Measurements from ENCODE around the gene HDLBP.

HDLBP gene

GRCh38 chr2:241330616-241330981 lies 15.1 kb upstream of the HDLBP start:
- no peak overlapping the region for H3K4me3 ChIP-seq (replicated peaks; ENCODE audit: insufficient read depth, low read length)
- no peaks in the 10 kb centered on the region for H3K27me3 ChIP-seq (ENCODE audit: insufficient read depth, poor library complexity, severe bottlenecking)
- no peak for DNase-seq (ENCODE audit: low read depth in 1 of 2, low spot score in 1 of 2)
- no peak overlapping the region for H3K27ac ChIP-seq (replicated peaks)
- TF ChIP-seq GABPA (IDR thresholded peaks at IDR 0.05; ENCODE audit: low read depth) (no peak), POLR2AphosphoS5 (IDR thresholded peaks at IDR 0.05; ENCODE audit: low read depth) (no peak), SPI1 (IDR thresholded peaks at IDR 0.05; ENCODE audit: borderline replicate concordance, low read depth) (no peak), REST (IDR thresholded peaks at IDR 0.05; ENCODE audit: insufficient replicate concordance, low read depth) (no peak), CTCF (IDR thresholded peaks at IDR 0.05; ENCODE audit: insufficient read depth, low read length) (no peak)

- Histone ChIP-seq H3K27me3 (ENCODE audit: insufficient read depth, poor library complexity, severe bottlenecking) (no peaks in the 10 kb centered on the region), H3K27ac (replicated peaks) (no peak overlapping the region), H3K4me3 (replicated peaks; ENCODE audit: insufficient read depth, low read length) (no peak overlapping the region)
- TF ChIP-seq CTCF (IDR thresholded peaks at IDR 0.05; ENCODE audit: insufficient read depth, low read length) (no peak), POLR2AphosphoS5 (IDR thresholded peaks at IDR 0.05; ENCODE audit: low read depth) (no peak), REST (IDR thresholded peaks at IDR 0.05; ENCODE audit: insufficient replicate concordance, low read depth) (no peak), GABPA (IDR thresholded peaks at IDR 0.05; ENCODE audit: low read depth) (no peak), SPI1 (IDR thresholded peaks at IDR 0.05; ENCODE audit: borderline replicate concordance, low read depth) (no peak)
- DNase-seq (ENCODE audit: low read depth in 1 of 2, low spot score in 1 of 2), result no peak
Measured at GRCh38 chr2:241329669-241330615, 14.5 kb upstream of the HDLBP start.

GRCh38 chr2:241325257-241325656 lies 9.8 kb upstream of the HDLBP start:
- DNase-seq (ENCODE audit: low read depth in 1 of 2, low spot score in 1 of 2), result no peak
- H3K4me3 ChIP-seq (replicated peaks; ENCODE audit: insufficient read depth, low read length), result no peak overlapping the region
- no peaks in the 10 kb centered on the region for H3K27me3 ChIP-seq (ENCODE audit: insufficient read depth, poor library complexity, severe bottlenecking)
- H3K27ac ChIP-seq (replicated peaks), result no peak overlapping the region
- TF ChIP-seq CTCF (IDR thresholded peaks at IDR 0.05; ENCODE audit: insufficient read depth, low read length) (no peak), GABPA (IDR thresholded peaks at IDR 0.05; ENCODE audit: low read depth) (no peak), POLR2AphosphoS5 (IDR thresholded peaks at IDR 0.05; ENCODE audit: low read depth) (no peak), REST (IDR thresholded peaks at IDR 0.05; ENCODE audit: insufficient replicate concordance, low read depth) (no peak), SPI1 (IDR thresholded peaks at IDR 0.05; ENCODE audit: borderline replicate concordance, low read depth) (no peak)

Data from HL-60 (cell line).